SK-N-SH (cell line): ENCODE measurements around the gene NECTIN1. TPM values are rescaled to one million over a fixed set of nuclear protein-coding genes. Genes with fewer than 3 reads are reported as not detected.
A peak's percentile ranks its signal among the peaks of the same experiment; 100 is the strongest.

Experiments
- CTCF ChIA-PET: fragments of 300-600, 350-600 bp; formaldehyde crosslinking; extraction: SDS; loops from one replicate; lab custom pipeline; 2021; lab: Yijun Ruan, JAX
- POLR2A ChIA-PET: fragments of 350-600 bp; sonication (Branson Sonifier 250); formaldehyde crosslinking; extraction: SDS; loops from one replicate; lab custom pipeline; 2020; ENCODE audit warnings: antibody characterized with exemption, inconsistent platforms; lab: Yijun Ruan, JAX
- DNase-seq: peaks from one replicate; pipeline ENCODE4 v3.0.0; 2012
- H2AFZ ChIP-seq: fragments of 200-600 bp; sonication (generic); 2 replicates; pipeline ENCODE4 v1.8.1; 2016; ENCODE audit warnings: antibody characterized with exemption, mild to moderate bottlenecking, low read depth
- H3F3A ChIP-seq: fragments of 200-600 bp; sonication (generic); replicated peaks from 2 replicates; pipeline ENCODE3; 2016; ENCODE audit warnings: antibody characterized with exemption, mild to moderate bottlenecking; ENCODE audit not compliant: insufficient read depth
- H3K27ac ChIP-seq, 2 experiments: fragments of 200-500 bp in 1 of 2; fragments of 200-600 bp in 1 of 2; sonication (Bioruptor generic) in 1 of 2; sonication (generic), shearing (Covaris generic) in 1 of 2; 2 replicates each; pipeline versions ENCODE4 v1.5.1 to v1.6.1; 2014 to 2016; ENCODE audit warnings: low read depth in 2 of 2, inconsistent platforms in 1 of 2, low read length in 1 of 2, mild to moderate bottlenecking in 1 of 2, mixed read lengths in 1 of 2
- H3K27me3 ChIP-seq: fragments of 200-600 bp; sonication (generic), shearing (Covaris generic); 2 replicates; pipeline ENCODE4 v1.6.1; 2016; ENCODE audit warnings: mixed run types; ENCODE audit not compliant: insufficient read depth
- H3K36me3 ChIP-seq, 2 experiments: fragments of 200-500 bp in 1 of 2; fragments of 200-600 bp in 1 of 2; sonication (Bioruptor generic) in 1 of 2; sonication (generic) in 1 of 2; replicated peaks in 1 of 2; 2 replicates each; pipeline versions ENCODE3 to v1.5.1; 2014 to 2016; ENCODE audit warnings: low read length in 1 of 2, mild to moderate bottlenecking in 1 of 2; ENCODE audit not compliant: insufficient read depth in 2 of 2, control insufficient read depth in 1 of 2
- H3K4me1 ChIP-seq, 2 experiments: fragments of 200-500 bp in 1 of 2; fragments of 200-600 bp in 1 of 2; sonication (Bioruptor generic) in 1 of 2; sonication (generic), shearing (Covaris generic) in 1 of 2; 2 replicates each; pipeline versions ENCODE4 v1.5.1 to v1.6.1; 2014 to 2016; ENCODE audit warnings: low read depth in 1 of 2, low read length in 1 of 2, mixed run types in 1 of 2; ENCODE audit not compliant: insufficient read depth in 2 of 2, control insufficient read depth in 1 of 2
- H3K4me2 ChIP-seq: fragments of 200-600 bp; sonication (generic), shearing (Covaris generic); 2 replicates; pipeline ENCODE4 v1.6.1; 2017; ENCODE audit warnings: mixed run types
- H3K4me3 ChIP-seq, 2 experiments: fragments of 200-500 bp in 1 of 2; fragments of 200-600 bp in 1 of 2; sonication (Bioruptor generic) in 1 of 2; sonication (generic), shearing (Covaris generic) in 1 of 2; 2 replicates each; pipeline versions ENCODE4 v1.5.1 to v1.8.1; 2014 to 2016; ENCODE audit warnings: low read depth in 2 of 2, inconsistent platforms in 1 of 2, low read length in 1 of 2, mild to moderate bottlenecking in 1 of 2, mixed read lengths in 1 of 2, moderate library complexity in 1 of 2
- H3K79me2 ChIP-seq: fragments of 200-600 bp; sonication (generic); 2 replicates; pipeline ENCODE4 v1.8.1; 2017; ENCODE audit warnings: mild to moderate bottlenecking; ENCODE audit not compliant: insufficient read depth
- H3K9ac ChIP-seq: fragments of 200-600 bp; sonication (generic); 2 replicates; pipeline ENCODE4 v1.6.1; 2017; ENCODE audit warnings: mixed run types
- H3K9me2 ChIP-seq: fragments of 200-600 bp; sonication (generic); 2 replicates; pipeline ENCODE4 v1.6.1; 2017; ENCODE audit warnings: mixed run types
- H3K9me3 ChIP-seq: fragments of 200-600 bp; sonication (generic); 2 replicates; pipeline ENCODE4 v1.6.1; 2017; ENCODE audit warnings: mixed run types, mild to moderate bottlenecking, moderate library complexity
- H4K20me1 ChIP-seq: fragments of 200-600 bp; sonication (generic); 2 replicates; pipeline ENCODE4 v1.6.1; 2017; ENCODE audit warnings: mild to moderate bottlenecking, mixed run types; ENCODE audit not compliant: insufficient read depth
- CHD2 ChIP-seq: fragments of 150-350 bp; IDR thresholded peaks from 2 replicates; pipeline ENCODE4 v1.6.1; 2018; ENCODE audit warnings: low read length; ENCODE audit not compliant: partially characterized antibody
- CTCF ChIP-seq: fragments of 200-600 bp; sonication (generic); IDR thresholded peaks from 2 replicates; pipeline ENCODE4 v1.6.1; 2017; ENCODE audit warnings: antibody characterized with exemption, mild to moderate bottlenecking, moderate library complexity
- EP300 ChIP-seq, 2 experiments: IDR thresholded peaks; 2 replicates each; pipeline versions ENCODE4 v1.4.0 to v1.6.1; 2012; ENCODE audit warnings: borderline replicate concordance in 1 of 2, low read depth in 1 of 2, low read length in 1 of 2
- FOSL2 ChIP-seq: IDR thresholded peaks from 2 replicates; pipeline ENCODE4 v1.4.0; 2012; ENCODE audit warnings: low read depth, mild to moderate bottlenecking, moderate library complexity, borderline replicate concordance
- GABPA ChIP-seq: IDR thresholded peaks from 2 replicates; pipeline ENCODE4 v1.4.0; 2012; ENCODE audit warnings: low read depth, mild to moderate bottlenecking
- JUND ChIP-seq: IDR thresholded peaks from 2 replicates; pipeline ENCODE4 v1.4.0; 2012
- MEF2A ChIP-seq: IDR thresholded peaks from 2 replicates; pipeline ENCODE4 v1.4.0; 2012; ENCODE audit warnings: low read depth, borderline replicate concordance
- MXI1 ChIP-seq: IDR thresholded peaks from 2 replicates; pipeline ENCODE4 v1.6.1; 2012; ENCODE audit warnings: mild to moderate bottlenecking, low read depth, low read length, improper control_type of control experiment
- NRF1 ChIP-seq: IDR thresholded peaks from 2 replicates; pipeline ENCODE4 v1.6.1; 2012; ENCODE audit warnings: low read depth, mild to moderate bottlenecking, low read length
- PBX3 ChIP-seq: IDR thresholded peaks from 2 replicates; pipeline ENCODE4; 2012
- POLR2AphosphoS5 ChIP-seq: IDR thresholded peaks from 2 replicates; pipeline ENCODE4 v1.6.1; 2012; ENCODE audit warnings: low read depth, low read length
- RAD21 ChIP-seq: IDR thresholded peaks from 2 replicates; pipeline ENCODE4 v1.6.1; 2012; ENCODE audit warnings: mild to moderate bottlenecking, low read length
- REST ChIP-seq: IDR thresholded peaks from 2 replicates; pipeline ENCODE4 v1.6.1; 2012; ENCODE audit warnings: mild to moderate bottlenecking, low read depth, low read length, moderate library complexity
- SIN3A ChIP-seq: IDR thresholded peaks from 2 replicates; pipeline ENCODE4 v1.6.1; 2012; ENCODE audit warnings: low read depth, mild to moderate bottlenecking, low read length, moderate library complexity, borderline replicate concordance
- SMC3 ChIP-seq: IDR thresholded peaks from 2 replicates; pipeline ENCODE4 v1.6.1; 2012; ENCODE audit warnings: low read depth, low read length, improper control_type of control experiment
- TAF1 ChIP-seq: IDR thresholded peaks from 2 replicates; pipeline ENCODE4 v1.6.1; 2012; ENCODE audit warnings: low read depth, mild to moderate bottlenecking, low read length, moderate library complexity, borderline replicate concordance
- USF1 ChIP-seq: IDR thresholded peaks from 2 replicates; pipeline ENCODE4 v1.4.0; 2012; ENCODE audit warnings: low read depth, borderline replicate concordance
- YY1 ChIP-seq: IDR thresholded peaks from 2 replicates; pipeline ENCODE4 v1.4.0; 2012; ENCODE audit warnings: low read depth, mild to moderate bottlenecking
- ZBTB33 ChIP-seq: IDR thresholded peaks from 2 replicates; pipeline ENCODE4 v1.4.0; 2012; ENCODE audit warnings: low read depth, borderline replicate concordance
- WGBS: methylation state at CpG from one replicate; pipeline ENCODE4 v1.1.6; 2017; ENCODE audit warnings: low lambda C conversion rate; 5-methylcytosine and 5-hydroxymethylcytosine counted together
- polyA plus RNA-seq, 3 experiments: library from polyadenylated mRNA; depleted of rRNA; stranded (reverse); fragments of >200 nt; gene quantifications; 2 replicates each; pipeline ENCODE4 v1.2.3, GENCODE V29; 2012

Gene NECTIN1
- polyA plus RNA-seq, 1 of the 3 experiments (the other 2 are of a cell fraction) = 9.1 TPM

- no peak overlapping the region for H3K4me3 ChIP-seq
- H2AFZ ChIP-seq = no peak overlapping the region
- no peak for DNase-seq
- no peaks in the 10 kb centered on the region for H3K79me2 ChIP-seq
- H4K20me1 ChIP-seq = no peaks in the 10 kb centered on the region
- no peak overlapping the region for H3K9ac ChIP-seq
- H3K4me2 ChIP-seq = no peak overlapping the region
- no peaks in the 10 kb centered on the region for H3K9me3 ChIP-seq
- H3K27me3 ChIP-seq = no peaks in the 10 kb centered on the region
- POLR2A ChIA-PET = no interaction called here
- no peaks in the 10 kb centered on the region for H3K36me3 ChIP-seq
- peaks cover 15 to 99% of the 10 kb centered on the region in 2 experiments for H3K4me1 ChIP-seq
- no peak for TF ChIP-seq YY1
- TF ChIP-seq SMC3 = no peak
- TF ChIP-seq TAF1 = no peak
- no peak for TF ChIP-seq EP300 (IDR thresholded peaks at IDR 0.05; ENCODE audit: borderline replicate concordance in 1 of 2, low read depth in 1 of 2, low read length in 1 of 2)
- no peak for TF ChIP-seq MXI1
- TF ChIP-seq SIN3A = no peak
- no peak for TF ChIP-seq POLR2AphosphoS5
- no peak for TF ChIP-seq FOSL2
- TF ChIP-seq JUND = no peak
- TF ChIP-seq CHD2 = no peak
- no peak for TF ChIP-seq GABPA
- no peak for TF ChIP-seq USF1
- no peak for TF ChIP-seq NRF1
- no peak for TF ChIP-seq RAD21
- no peak for TF ChIP-seq ZBTB33
- no peak for TF ChIP-seq REST
- no peak for TF ChIP-seq CTCF
- TF ChIP-seq PBX3 = no peak
- no peak for TF ChIP-seq MEF2A
- TF ChIP-seq, all 33 proteins: peak for 0
- CTCF ChIA-PET = interaction anchor here (1.0 to 3.2 kb wide), 4 partner anchors 12 to 41 kb away, joined by 3 to 17 read pairs (median 4); no protein-coding TSS in a partner anchor
- no peaks in the 10 kb centered on the region for H3K9me2 ChIP-seq
- H3F3A ChIP-seq = no peaks in the 10 kb centered on the region
- WGBS = 71% methylated on average over 4 of the region's 4 CpGs
- H3K27ac ChIP-seq = peak overlapping the region in 1 of 2 experiments; percentile 47; a peak in 1 of 4 replicates
These were observed 40.6 kb downstream of the NECTIN1 start for GRCh38 chr11:119688356-119688755.
